GM21619 (cell line): ENCODE results near the gene SLC1A7.

Experiments used
- ATAC-seq: cut with Tn5 transposase; IDR thresholded peaks from one replicate; pipeline ENCODE4 v1.9.1; 2021; ENCODE audit not compliant: unreplicated experiment

SLC1A7 gene

DNA sequence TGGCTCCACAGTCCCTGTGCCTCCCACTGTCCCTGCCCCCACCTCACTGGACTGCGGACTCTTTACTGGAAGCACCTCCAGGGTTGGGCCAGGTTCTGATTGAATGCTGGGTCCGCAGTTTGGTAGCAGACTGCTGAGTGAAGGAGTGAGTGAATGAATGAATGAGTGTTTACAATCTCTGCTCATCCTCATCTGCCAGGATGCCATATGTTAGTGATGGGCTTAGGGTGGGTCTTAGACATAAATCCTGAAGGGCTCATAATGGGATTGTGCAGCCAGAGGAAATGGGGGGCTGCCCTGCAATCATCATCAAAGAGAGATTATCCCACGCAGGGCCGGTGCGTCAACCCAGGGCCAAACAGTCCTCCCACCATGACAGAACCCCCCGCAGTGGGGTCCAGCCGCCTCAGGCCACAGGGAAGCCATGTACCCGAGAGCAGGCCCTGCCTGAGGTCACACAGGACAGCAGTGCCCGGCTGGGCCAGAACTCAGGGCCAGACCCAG is 26.1 kb downstream of the SLC1A7 start:
- no peak for ATAC-seq

- no peak for ATAC-seq
These were observed 26.8 kb downstream of the SLC1A7 start for GRCh38 chr1:53115403-53116306.

DNA sequence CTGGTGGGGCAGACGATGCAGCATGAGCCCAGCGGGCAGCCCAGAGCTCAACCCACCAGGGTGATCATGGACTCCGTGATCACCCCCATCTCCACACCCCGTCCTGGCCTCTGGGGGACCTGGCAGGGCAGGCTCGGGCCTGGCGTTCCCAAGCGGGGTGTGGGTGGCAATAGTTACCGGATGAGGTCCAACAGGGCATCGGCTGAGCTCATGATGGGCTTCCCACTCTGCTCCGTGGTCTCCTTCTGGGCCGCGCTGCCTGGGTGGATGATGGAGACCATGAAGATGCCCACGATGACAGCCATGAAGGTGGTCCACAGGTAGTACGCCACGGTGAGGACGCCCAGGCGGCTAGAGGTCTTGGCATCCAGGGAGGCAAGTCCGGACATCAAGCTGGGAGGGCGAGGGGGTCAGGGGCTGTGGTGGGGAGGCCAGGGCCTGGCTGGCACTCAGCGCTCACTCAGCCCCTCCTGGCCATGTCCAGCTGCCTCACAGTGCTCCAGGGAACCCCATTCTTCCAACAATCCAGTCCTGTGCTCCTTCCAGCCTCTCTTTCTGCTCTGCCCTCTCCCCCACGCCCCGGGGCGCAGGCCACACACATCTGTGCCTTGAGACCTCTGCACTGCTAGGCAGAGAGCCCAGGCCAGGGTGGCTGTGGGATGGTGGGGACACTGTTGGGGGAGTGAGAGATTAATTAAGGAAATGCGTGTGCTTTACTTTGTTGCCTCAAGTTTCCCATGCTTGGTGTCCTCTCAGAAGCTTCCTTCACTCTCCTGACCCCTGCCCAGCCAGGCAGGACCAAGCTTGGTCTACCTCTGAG is 27.6 kb downstream of the SLC1A7 start:
- ATAC-seq, result no peak

DNA sequence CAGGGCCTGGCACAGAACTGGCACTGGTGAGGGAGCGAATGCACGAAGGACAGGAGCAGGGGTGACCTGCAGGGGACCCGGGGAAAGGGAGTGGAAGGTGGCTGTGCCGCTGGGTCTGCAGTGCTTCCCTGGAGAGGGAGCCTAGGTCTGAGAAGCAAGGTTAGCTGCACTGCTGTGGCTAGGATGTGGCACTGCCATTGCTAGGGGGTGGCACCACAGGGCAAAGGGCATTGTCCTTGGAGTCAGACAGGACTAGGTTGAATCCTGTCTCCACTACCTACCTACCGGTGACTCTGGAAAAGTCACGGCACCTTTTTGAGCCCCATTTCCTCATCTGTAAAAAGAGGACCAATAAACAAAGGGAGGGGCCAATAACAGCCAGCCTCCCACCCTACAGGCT is 28.3 kb downstream of the SLC1A7 start:
- ATAC-seq, result no peak

DNA sequence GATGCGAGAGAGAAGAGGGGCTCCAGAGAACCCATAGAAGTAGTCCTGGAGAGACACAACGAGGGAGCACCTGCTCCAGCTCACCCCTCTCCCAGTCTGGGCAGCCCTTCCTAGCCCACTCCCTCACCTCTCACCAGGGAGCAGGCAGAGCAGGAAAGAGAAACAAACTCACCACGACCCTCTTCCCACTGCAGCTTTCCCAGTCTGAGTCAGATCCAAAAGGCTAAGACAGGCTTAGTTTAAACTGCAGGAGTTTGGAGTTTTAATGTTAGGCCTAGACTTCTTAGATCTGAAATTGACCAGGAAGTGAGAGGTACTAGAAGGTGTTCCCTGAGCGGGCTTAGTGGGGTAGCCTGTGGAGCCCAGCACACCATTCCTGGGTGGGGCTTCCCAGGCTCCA is 29.6 kb downstream of the SLC1A7 start:
- ATAC-seq, result no peak

DNA sequence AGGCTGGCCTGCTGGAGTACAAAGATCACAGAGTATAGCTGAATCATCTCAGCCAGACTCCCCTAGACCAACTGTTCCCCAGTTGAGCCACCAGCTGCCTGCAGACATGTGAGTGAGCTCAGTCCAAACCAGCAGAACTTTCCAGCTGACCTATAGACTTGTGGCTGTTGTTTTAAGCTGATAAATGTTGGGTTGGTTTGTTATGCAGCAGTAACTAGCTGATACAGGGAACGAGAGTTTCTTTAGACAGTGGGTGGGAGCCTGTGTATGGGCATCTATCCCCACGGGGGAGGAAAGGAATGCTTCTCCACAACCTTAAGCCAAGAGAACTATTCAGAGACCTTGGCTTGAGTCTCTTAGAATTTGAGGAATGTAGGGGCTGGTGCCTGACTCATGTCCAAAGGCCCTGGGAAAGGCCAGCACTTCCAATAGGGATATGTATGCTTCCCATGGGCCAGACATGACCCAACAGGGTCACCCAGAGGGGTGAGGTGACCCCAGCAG is 30.1 kb downstream of the SLC1A7 start:
- no peak for ATAC-seq

- no peak for ATAC-seq
These were observed 30.7 kb downstream of the SLC1A7 start for GRCh38 chr1:53111693-53112092.

- no peak for ATAC-seq
These were observed 31.3 kb downstream of the SLC1A7 start for GRCh38 chr1:53111073-53111556.

- ATAC-seq, result no peak
These were observed 31.9 kb downstream of the SLC1A7 start for GRCh38 chr1:53110370-53111072.

- no peak for ATAC-seq
These were observed 33.5 kb downstream of the SLC1A7 start for GRCh38 chr1:53108646-53109580.

DNA sequence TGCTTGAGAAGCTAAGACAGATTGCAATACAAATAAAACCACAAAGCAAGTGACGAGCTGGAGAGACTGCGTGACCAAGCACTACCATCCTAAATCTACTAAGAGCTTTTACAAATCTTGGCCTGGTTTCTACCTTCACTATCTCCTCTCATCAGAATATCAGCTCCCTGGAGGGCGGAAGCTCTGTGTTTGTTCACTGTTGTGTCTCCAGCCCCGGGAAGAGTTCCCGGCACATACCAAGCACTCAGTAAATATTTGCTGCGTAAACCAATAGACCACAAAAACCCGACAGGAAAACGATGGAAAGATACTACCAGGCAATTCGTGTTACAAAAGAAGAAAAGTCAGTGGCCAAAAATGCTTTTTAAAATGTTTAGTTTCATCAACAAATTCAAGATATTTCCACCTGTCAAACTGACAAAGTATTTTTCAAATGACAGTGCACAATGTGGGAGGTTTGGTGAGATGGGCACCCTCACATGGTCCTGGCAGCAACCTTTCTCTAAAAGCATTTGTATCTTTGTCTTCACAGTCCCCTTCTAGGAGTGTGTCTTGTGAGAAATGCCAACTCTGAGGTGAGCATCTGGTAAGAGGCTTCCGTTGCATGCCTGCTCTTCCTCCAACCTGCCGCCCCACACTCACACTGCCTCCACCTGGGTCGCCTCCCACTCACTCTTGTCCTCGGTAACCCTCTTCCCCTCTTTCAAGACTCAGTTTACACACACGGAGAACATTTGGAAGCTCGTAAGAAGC is 34.7 kb downstream of the SLC1A7 start:
- no peak for ATAC-seq

DNA sequence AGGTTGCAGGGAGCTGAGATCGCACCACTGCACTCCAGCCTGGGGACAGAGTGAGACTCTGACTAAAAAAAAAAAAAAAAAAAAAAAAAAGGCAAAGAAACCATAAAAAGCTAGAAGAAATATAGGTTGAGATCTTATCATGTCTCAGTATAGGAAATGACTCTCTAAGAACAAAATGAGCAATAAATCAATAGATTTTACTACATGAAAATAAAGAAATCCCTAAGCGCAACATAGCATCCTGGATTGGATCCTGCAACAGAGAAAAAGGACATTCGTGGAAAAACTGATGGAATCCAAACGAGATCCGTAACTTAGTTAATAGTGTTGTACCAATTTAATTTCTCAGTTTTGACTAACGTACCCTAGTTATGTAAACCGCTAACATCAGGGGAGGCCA is 35.3 kb downstream of the SLC1A7 start:
- ATAC-seq, result no peak

DNA sequence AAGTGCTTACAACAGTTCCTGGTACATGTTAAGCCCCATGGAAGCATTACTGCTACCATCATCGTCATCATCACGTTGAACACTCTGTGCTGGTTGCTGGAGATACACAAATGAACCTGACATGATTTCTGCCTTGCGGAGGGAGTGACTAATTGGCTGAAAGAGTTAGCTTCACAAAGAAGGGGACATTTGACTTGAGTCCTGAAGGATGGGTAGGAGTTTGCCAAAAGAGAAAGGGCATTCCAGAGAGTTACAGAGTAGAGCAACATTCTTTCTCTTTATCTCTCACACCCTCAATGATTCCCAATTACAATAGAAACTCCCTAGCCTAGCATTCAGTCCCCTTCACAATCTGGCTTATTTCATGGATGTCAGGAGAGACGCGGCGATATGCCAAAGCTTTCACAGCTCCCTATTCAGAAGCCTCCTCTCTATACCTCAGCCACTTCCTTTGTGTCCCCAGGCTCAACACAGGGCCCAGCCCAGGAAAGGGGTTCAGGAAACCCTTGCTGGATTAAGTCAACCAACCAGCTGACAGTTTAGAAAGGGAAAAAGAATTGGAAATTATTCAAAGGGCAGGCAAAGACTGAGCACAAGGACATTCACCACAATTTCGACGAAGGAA is 38.0 kb downstream of the SLC1A7 start:
- ATAC-seq, result no peak

DNA sequence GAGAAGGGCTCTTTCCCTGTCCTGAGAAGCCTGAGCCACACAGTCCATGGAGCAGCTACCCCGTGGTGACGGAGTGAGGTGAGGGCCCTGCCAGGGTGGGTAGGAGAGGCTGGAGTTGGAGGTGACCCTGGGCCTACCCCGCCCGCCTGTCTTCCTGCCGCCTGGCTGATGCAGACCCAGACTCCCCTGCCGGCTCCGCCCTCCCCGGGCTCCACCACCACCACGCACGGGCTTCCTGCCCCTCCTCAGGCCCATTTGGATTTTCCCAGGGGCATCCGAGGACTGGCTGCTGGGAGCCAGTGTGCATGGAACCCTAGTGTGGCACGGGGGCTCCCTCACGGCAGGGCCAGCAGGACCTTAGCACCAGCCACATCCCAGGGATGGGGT is 47.9 kb downstream of the SLC1A7 start:
- no peak for ATAC-seq

- ATAC-seq, result no peak
These were observed 48.5 kb downstream of the SLC1A7 start for GRCh38 chr1:53093778-53094532.

DNA sequence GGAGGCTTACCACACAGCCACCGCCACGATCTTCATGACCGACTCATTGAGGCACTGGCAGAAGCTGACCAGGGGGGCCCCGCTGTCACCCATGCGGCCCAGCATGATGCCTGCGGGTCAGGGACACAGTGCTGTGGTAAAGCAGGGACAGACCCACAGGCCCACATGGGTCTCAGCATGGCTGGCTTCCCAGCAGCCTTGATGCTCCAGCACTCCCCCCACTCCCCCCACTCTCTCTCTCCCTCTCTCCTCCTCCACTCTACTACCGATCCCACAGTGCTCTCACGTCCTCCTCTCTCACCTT is 49.0 kb downstream of the SLC1A7 start:
- no peak for ATAC-seq

DNA sequence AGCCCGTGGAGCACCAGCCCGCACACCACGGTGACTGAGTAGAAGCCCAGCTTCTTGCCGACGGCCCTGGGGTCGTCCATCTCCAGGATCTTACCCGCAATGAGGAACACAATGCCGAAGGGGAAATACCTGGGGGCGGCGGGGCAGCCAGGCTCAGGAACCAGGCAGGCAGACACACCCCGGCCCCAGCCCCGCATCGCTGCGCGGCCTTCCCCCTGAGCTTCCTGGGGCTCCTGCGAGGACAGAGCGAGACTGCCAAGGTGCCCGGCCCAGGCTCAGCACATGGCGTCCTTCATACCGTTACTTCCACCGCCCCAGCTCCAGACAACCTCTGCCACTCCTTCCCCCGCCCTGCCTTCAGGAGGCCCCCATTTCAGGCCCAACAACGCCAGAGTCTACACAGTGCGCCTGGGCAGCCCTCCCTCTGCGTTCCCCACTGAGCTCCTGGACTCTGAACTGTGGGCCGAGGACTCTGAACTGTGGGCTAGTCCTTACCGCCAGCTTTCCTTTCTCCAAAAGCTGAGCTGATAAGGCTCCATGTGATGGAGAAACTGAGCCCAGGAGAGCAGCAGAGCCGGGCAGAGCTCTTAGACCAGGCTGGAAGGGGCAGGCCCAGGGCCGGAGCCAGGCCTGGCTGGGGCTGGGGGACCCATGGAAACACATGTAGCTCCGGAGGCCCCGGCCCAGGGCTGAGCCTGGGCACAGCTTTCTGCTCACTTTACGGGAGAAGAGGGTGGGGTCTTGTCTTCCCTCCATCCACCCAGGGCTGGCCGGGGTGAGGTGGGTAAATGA is 49.6 kb downstream of the SLC1A7 start:
- ATAC-seq, result no peak
